Mesenchymal stem cell (in vitro differentiated cells and primary cell): ENCODE measurements around the gene GATB.
A peak's percentile ranks its signal among the peaks of the same experiment; 100 is the strongest.

Source experiments
- DNase-seq: peaks from one replicate; pipeline ENCODE4 v3.0.0-alpha.2; 2013
- H2AFZ ChIP-seq: one replicate; pipeline ENCODE4 v1.6.1; 2013; ENCODE audit warnings: low read depth, mild to moderate bottlenecking, control low read depth, inconsistent platforms, low read length, moderate library complexity
- H2AK5ac ChIP-seq: 2 replicates; pipeline ENCODE4 v1.6.1; 2013; ENCODE audit warnings: low read length, moderate library complexity, mild to moderate bottlenecking, inconsistent platforms; ENCODE audit not compliant: severe bottlenecking
- H2BK120ac ChIP-seq: one replicate; pipeline ENCODE4 v1.6.1; 2013; ENCODE audit warnings: low read depth, mild to moderate bottlenecking, inconsistent platforms, low read length, moderate library complexity
- H2BK12ac ChIP-seq, 2 experiments: one replicate each; pipeline ENCODE4 v1.6.1; 2013; ENCODE audit warnings: inconsistent platforms in 2 of 2, low read length in 2 of 2, mild to moderate bottlenecking in 2 of 2, moderate library complexity in 2 of 2, control low read depth in 1 of 2
- H2BK15ac ChIP-seq: one replicate; pipeline ENCODE4 v1.6.1; 2013; ENCODE audit warnings: mild to moderate bottlenecking, low read depth, inconsistent platforms; ENCODE audit not compliant: poor library complexity, severe bottlenecking
- H2BK5ac ChIP-seq: 2 replicates; pipeline ENCODE4 v1.6.1; 2013; ENCODE audit warnings: low read depth, mild to moderate bottlenecking, low read length, control low read depth, inconsistent platforms; ENCODE audit not compliant: poor library complexity, severe bottlenecking
- H3K14ac ChIP-seq, 2 experiments: one replicate each; pipeline ENCODE4 v1.6.1; 2013; ENCODE audit warnings: inconsistent platforms in 2 of 2, low read length in 2 of 2, control low read depth in 1 of 2, mild to moderate bottlenecking in 1 of 2, moderate library complexity in 1 of 2
- H3K18ac ChIP-seq, 2 experiments: one replicate each; pipeline ENCODE4 v1.6.1; 2013; ENCODE audit warnings: inconsistent platforms in 2 of 2, low read length in 2 of 2, control low read depth in 1 of 2, low read depth in 1 of 2, mild to moderate bottlenecking in 1 of 2
- H3K23ac ChIP-seq, 2 experiments: one replicate each; pipeline ENCODE4 v1.6.1; 2013; ENCODE audit warnings: inconsistent platforms in 2 of 2, low read length in 2 of 2, mild to moderate bottlenecking in 2 of 2, moderate library complexity in 2 of 2, control low read depth in 1 of 2
- H3K27ac ChIP-seq: 2 replicates; pipeline ENCODE4 v1.5.1; 2013; ENCODE audit warnings: mild to moderate bottlenecking, moderate library complexity, low read length, control low read depth, inconsistent platforms; ENCODE audit not compliant: poor library complexity, severe bottlenecking
- H3K27me3 ChIP-seq, 2 experiments: 2 replicates each; pipeline versions ENCODE4 v1.6.1 to v1.7.0; 2013; ENCODE audit warnings: low read length in 2 of 2, mild to moderate bottlenecking in 2 of 2, moderate library complexity in 2 of 2, control low read depth in 1 of 2, inconsistent platforms in 1 of 2; ENCODE audit not compliant: control insufficient read depth in 1 of 2, insufficient read depth in 1 of 2
- H3K36me3 ChIP-seq, 2 experiments: 2 replicates each; pipeline versions ENCODE4 v1.6.1 to v1.7.0; 2013; ENCODE audit warnings: low read length in 2 of 2, control low read depth in 1 of 2, inconsistent platforms in 1 of 2, low read depth in 1 of 2, mild to moderate bottlenecking in 1 of 2; ENCODE audit not compliant: insufficient read depth in 2 of 2, control insufficient read depth in 1 of 2
- H3K4ac ChIP-seq, 2 experiments: one replicate each; pipeline ENCODE4 v1.6.1; 2013; ENCODE audit warnings: inconsistent platforms in 2 of 2, low read length in 2 of 2, mild to moderate bottlenecking in 2 of 2, moderate library complexity in 2 of 2, control low read depth in 1 of 2, low read depth in 1 of 2
- H3K4me1 ChIP-seq: 2 replicates; pipeline ENCODE4 v1.6.1; 2013; ENCODE audit warnings: low read depth, low read length, control low read depth; ENCODE audit not compliant: control insufficient read depth, insufficient read depth
- H3K4me2 ChIP-seq: 2 replicates; pipeline ENCODE4 v1.6.1; 2013; ENCODE audit warnings: low read length, mild to moderate bottlenecking, inconsistent platforms; ENCODE audit not compliant: poor library complexity, severe bottlenecking
- H3K4me3 ChIP-seq, 2 experiments: 2 replicates each; pipeline versions ENCODE4 v1.5.1 to v1.7.0; 2013; ENCODE audit warnings: low read length in 2 of 2, mild to moderate bottlenecking in 2 of 2, control low read depth in 1 of 2, low read depth in 1 of 2; ENCODE audit not compliant: insufficient read depth in 1 of 2
- H3K79me1 ChIP-seq: replicated peaks from 2 replicates; pipeline ENCODE4 v1.6.1; 2013; ENCODE audit warnings: mild to moderate bottlenecking, control low read depth, low read length, inconsistent platforms; ENCODE audit not compliant: poor library complexity, severe bottlenecking
- H3K9ac ChIP-seq: 2 replicates; pipeline ENCODE4 v1.7.0; 2013; ENCODE audit warnings: mild to moderate bottlenecking, low read length, moderate library complexity
- H3K9me3 ChIP-seq: 2 replicates; pipeline ENCODE4 v1.7.0; 2013; ENCODE audit warnings: mild to moderate bottlenecking, low read length; ENCODE audit not compliant: control insufficient read depth
- H4K8ac ChIP-seq: one replicate; pipeline ENCODE4 v1.6.1; 2013; ENCODE audit warnings: inconsistent platforms, mild to moderate bottlenecking, low read length, moderate library complexity
- H4K91ac ChIP-seq: one replicate; pipeline ENCODE4 v1.6.1; 2013; ENCODE audit warnings: mild to moderate bottlenecking, low read length, inconsistent platforms
- WGBS: methylation state at CpG from one replicate; pipeline ENCODE4 v1.1.7; 2013; ENCODE audit warnings: mixed read lengths; 5-methylcytosine and 5-hydroxymethylcytosine counted together

GATB gene

DNA sequence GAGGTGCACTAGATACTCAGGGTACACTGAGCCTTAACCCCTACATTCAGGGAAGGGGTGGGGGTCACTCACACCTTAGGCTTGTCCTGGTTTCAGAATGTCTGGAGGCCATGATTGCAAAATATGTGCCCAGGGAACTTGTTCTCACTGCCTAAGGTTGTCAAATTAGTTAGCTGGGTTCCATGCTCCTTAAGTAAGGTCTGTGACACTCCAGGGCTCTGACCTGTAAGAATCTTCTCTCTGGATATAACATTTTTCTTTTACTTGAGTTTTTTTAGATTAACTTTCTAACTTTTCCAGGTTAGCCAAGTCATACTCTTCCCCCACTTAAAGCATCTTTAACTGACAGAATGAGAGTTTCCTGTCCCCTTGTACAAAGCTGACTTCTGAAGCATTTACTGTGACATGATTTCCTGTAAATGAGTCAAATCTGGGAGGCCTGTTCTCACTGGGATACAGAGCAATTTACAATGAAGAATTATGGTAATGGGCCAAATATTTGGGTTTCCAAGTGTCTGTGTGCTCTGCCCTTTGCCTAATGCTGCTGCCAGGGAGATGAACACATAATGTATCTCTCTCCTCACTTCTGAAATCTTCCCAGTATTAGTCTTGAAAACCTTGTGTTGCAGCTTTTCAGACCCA, 101.7 kb downstream of the GATB start:
- Histone ChIP-seq H2AFZ (no peak overlapping the region), H3K9ac (peak overlapping the region; percentile 43), H2BK15ac (no peak overlapping the region), H3K4ac (peak overlapping the region in 1 of 2 experiments; percentile 69), H3K9me3 (no peaks in the 10 kb centered on the region), H2BK5ac (no peak overlapping the region), H3K36me3 (peaks cover 0 to 18% of the 10 kb centered on the region in 2 experiments), H3K18ac (peak overlapping the region; percentile 5 to 28), H4K91ac (peak overlapping the region; percentile 9), H2AK5ac (no peak overlapping the region), H3K14ac (no peak overlapping the region), H3K4me3 (peak overlapping the region in 1 of 2 experiments; percentile 32), H3K27ac (no peak overlapping the region), H3K4me1 (no peaks in the 10 kb centered on the region), H4K8ac (peak overlapping the region; percentile 22), H2BK120ac (no peak overlapping the region), H3K4me2 (no peak overlapping the region), H3K23ac (no peak overlapping the region), H2BK12ac (peak overlapping the region in 1 of 2 experiments; percentile 67), H3K27me3 (no peaks in the 10 kb centered on the region), H3K79me1 (no peaks in the 10 kb centered on the region)
- peak; percentile 68 for DNase-seq

GRCh38 chr4:151657896-151658295, 102.9 kb downstream of the GATB start:
- H3K14ac ChIP-seq: no peak overlapping the region
- H3K4me2 ChIP-seq: no peak overlapping the region
- H3K27me3 ChIP-seq: no peaks in the 10 kb centered on the region
- peaks cover 0 to 13% of the 10 kb centered on the region in 2 experiments for H3K36me3 ChIP-seq
- no peak overlapping the region for H3K4me3 ChIP-seq
- no peak overlapping the region for H2BK12ac ChIP-seq
- no peaks in the 10 kb centered on the region for H3K9me3 ChIP-seq
- H2AFZ ChIP-seq: no peak overlapping the region
- H3K4ac ChIP-seq: no peak overlapping the region
- H4K91ac ChIP-seq: no peak overlapping the region
- H2AK5ac ChIP-seq: no peak overlapping the region
- H2BK120ac ChIP-seq: no peak overlapping the region
- H3K9ac ChIP-seq: no peak overlapping the region
- H2BK5ac ChIP-seq: no peak overlapping the region
- no peak overlapping the region for H3K27ac ChIP-seq
- DNase-seq: no peak
- no peaks in the 10 kb centered on the region for H3K79me1 ChIP-seq
- no peak overlapping the region for H2BK15ac ChIP-seq
- no peak overlapping the region for H3K18ac ChIP-seq
- WGBS: over 99% methylated on average over 4 of the region's 5 CpGs
- no peak overlapping the region for H4K8ac ChIP-seq
- H3K4me1 ChIP-seq: no peaks in the 10 kb centered on the region
- no peak overlapping the region for H3K23ac ChIP-seq

DNA sequence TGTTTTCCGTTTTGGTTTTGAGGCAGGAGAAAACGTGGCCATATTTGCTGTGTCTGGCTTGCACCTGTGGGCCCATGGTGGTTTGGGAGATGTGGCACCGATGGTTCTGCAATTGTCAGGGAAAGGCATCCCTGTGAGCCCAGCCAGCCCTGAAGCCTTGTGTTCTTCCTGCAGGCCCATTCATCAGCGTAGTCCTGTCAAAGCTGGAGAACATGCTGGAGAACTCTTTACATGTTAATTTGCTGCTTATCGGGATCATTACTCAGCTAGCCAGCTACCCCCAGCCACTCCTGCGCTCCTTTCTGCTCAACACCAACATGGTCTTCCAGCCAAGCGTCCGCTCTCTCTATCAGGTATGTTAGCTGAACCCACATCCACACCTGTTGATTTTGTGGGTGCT, 104.7 kb downstream of the GATB start:
- no peak overlapping the region for H3K4ac ChIP-seq
- no peak overlapping the region for H3K23ac ChIP-seq
- no peak overlapping the region for H2BK12ac ChIP-seq
- no peaks in the 10 kb centered on the region for H3K27me3 ChIP-seq
- H3K14ac ChIP-seq: no peak overlapping the region
- no peaks in the 10 kb centered on the region for H3K9me3 ChIP-seq
- H3K18ac ChIP-seq: no peak overlapping the region
- H4K8ac ChIP-seq: no peak overlapping the region
- 75% methylated on average over 5 of the region's 8 CpGs for WGBS
- H3K79me1 ChIP-seq: no peaks in the 10 kb centered on the region
- peaks cover 0 to 9% of the 10 kb centered on the region in 2 experiments for H3K36me3 ChIP-seq
- no peak for DNase-seq
- H3K4me1 ChIP-seq: no peaks in the 10 kb centered on the region
- no peak overlapping the region for H2BK15ac ChIP-seq
- no peak overlapping the region for H4K91ac ChIP-seq
- no peak overlapping the region for H2BK5ac ChIP-seq
- H3K27ac ChIP-seq: no peak overlapping the region
- H3K4me3 ChIP-seq: no peak overlapping the region
- H3K4me2 ChIP-seq: no peak overlapping the region
- H3K9ac ChIP-seq: no peak overlapping the region
- no peak overlapping the region for H2BK120ac ChIP-seq
- H2AK5ac ChIP-seq: no peak overlapping the region
- H2AFZ ChIP-seq: no peak overlapping the region

GRCh38 chr4:151653548-151653918, 107.3 kb downstream of the GATB start:
- Histone ChIP-seq H3K4me1 (peaks cover 1% of the 10 kb centered on the region), H3K23ac (no peak overlapping the region), H3K79me1 (no peaks in the 10 kb centered on the region), H3K27ac (no peak overlapping the region), H3K14ac (no peak overlapping the region), H3K36me3 (peaks cover 0 to 21% of the 10 kb centered on the region in 2 experiments), H3K9me3 (no peaks in the 10 kb centered on the region), H3K4ac (no peak overlapping the region), H3K4me2 (no peak overlapping the region), H3K9ac (no peak overlapping the region), H2AK5ac (no peak overlapping the region), H3K4me3 (peak overlapping the region in 1 of 2 experiments; percentile 26), H2BK120ac (no peak overlapping the region), H2BK15ac (no peak overlapping the region), H2BK12ac (peak overlapping the region in 1 of 2 experiments; percentile 31), H3K18ac (no peak overlapping the region), H4K91ac (no peak overlapping the region), H4K8ac (no peak overlapping the region), H2AFZ (no peak overlapping the region), H2BK5ac (no peak overlapping the region), H3K27me3 (no peaks in the 10 kb centered on the region)
- 97% methylated on average over 7 of the region's 7 CpGs for WGBS
- no peak for DNase-seq
